ENCODE results near the gene CUX1. TPM values are rescaled to one million over a fixed set of nuclear protein-coding genes. Genes with fewer than 3 reads are reported as not detected.

The CUX1 gene
- total RNA-seq, 3 donors from 2014 or later: 85.2 to 167 (median 120) TPM

DNA sequence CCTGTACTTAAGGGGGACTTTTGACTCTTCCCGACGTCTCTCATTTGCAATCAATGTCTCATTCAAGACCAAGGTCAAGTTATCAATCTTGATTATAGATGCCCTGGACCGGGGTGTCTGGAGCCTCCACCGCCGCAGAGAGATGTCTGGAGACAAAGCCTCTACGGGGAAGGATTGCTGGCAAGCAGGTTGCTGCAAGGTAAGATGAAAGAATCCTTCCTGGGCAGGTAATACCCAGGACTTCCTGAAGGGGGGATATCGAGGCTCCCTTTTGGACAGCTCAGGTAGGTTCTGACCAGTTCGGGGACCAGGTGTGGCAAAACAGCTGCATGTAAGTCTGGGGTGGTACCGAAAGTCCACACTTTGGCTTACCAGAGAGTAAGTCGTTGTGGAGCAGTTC lies 12.5 kb upstream of the CUX1 start:
- peak in 1 of 3 donors; percentile 41 for DNase-seq
- Histone ChIP-seq H3K4me3 (no peak overlapping the region), H3K36me3 (ENCODE audit: low read depth) (no peaks in the 10 kb centered on the region), H3K9me3 (no peaks in the 10 kb centered on the region), H3K4me1 (ENCODE audit: low read depth) (peaks cover 8% of the 10 kb centered on the region)
- peak; percentile 77 for ATAC-seq
- TF ChIP-seq, protein P1, sequence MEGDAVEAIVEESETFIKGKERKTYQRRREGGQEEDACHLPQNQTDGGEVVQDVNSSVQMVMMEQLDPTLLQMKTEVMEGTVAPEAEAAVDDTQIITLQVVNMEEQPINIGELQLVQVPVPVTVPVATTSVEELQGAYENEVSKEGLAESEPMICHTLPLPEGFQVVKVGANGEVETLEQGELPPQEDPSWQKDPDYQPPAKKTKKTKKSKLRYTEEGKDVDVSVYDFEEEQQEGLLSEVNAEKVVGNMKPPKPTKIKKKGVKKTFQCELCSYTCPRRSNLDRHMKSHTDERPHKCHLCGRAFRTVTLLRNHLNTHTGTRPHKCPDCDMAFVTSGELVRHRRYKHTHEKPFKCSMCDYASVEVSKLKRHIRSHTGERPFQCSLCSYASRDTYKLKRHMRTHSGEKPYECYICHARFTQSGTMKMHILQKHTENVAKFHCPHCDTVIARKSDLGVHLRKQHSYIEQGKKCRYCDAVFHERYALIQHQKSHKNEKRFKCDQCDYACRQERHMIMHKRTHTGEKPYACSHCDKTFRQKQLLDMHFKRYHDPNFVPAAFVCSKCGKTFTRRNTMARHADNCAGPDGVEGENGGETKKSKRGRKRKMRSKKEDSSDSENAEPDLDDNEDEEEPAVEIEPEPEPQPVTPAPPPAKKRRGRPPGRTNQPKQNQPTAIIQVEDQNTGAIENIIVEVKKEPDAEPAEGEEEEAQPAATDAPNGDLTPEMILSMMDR (IDR thresholded peaks at IDR 0.05): peak; percentile 46
- intact Hi-C loops (cut with DNase I, micrococcal nuclease): no loop called here

DNA sequence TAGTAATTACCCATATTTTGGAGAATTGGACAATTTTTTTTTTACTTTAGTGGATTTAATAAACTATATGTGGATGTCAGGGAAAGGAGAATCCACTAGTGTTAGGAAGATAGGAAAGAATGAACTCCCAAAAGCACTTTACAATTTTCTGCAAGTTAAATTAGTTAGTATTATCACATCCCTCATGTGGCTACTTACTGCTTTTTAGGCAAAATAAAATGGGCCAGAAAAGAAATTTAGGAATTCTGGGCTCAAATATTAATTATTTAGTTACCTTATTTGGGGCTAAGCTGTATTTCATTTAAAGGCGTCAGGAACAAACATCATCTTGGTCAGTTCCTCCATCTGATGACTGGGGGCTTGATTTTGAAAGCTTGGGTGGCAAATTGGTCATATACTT lies 4.8 kb upstream of the CUX1 start:
- Histone ChIP-seq H3K4me3 (no peak overlapping the region), H3K36me3 (ENCODE audit: low read depth) (no peaks in the 10 kb centered on the region), H3K4me1 (ENCODE audit: low read depth) (peaks cover 5% of the 10 kb centered on the region), H3K9me3 (no peaks in the 10 kb centered on the region)
- TF ChIP-seq, protein P1 (IDR thresholded peaks at IDR 0.05): no peak
- DNase-seq: no peak
- intact Hi-C loops (cut with DNase I, micrococcal nuclease): loop anchor here (10.0 kb wide), 3 partner anchors 118 to 312 kb away; no protein-coding TSS in a partner anchor
- no peak for ATAC-seq

DNA sequence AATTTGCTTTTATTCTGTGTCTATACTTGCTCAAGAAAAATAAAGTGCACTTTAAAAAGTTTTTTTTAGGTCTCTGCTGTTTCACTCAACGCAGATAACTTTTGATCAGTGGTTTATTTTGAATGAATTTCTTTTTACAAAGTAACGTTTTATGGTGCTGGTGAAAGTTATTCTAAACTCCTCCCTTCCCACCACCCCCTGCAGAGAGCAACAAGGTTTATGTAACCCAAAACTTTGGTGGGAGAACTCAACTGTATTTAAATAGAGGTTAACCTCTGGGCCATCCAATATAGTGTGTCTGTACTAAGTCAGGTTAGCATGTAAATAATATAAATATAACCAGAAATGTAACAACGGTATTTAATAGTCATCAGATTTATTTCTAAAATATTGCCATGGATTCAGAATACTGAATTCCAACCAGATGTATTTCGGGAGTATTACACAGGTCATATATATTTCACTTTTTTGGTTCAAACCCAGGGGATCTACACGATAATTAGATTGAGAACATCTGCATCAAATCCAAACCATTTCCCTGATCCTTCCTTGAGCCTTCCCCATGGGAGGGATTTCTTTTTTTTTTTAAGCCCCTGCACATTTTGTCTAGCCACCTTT lies 3.9 kb upstream of the CUX1 start:
- TF ChIP-seq, protein P1 (IDR thresholded peaks at IDR 0.05): no peak
- ATAC-seq: no peak
- Histone ChIP-seq H3K36me3 (ENCODE audit: low read depth) (no peaks in the 10 kb centered on the region), H3K4me1 (ENCODE audit: low read depth) (peaks cover 5% of the 10 kb centered on the region), H3K4me3 (no peak overlapping the region), H3K9me3 (no peaks in the 10 kb centered on the region)
- intact Hi-C loops (cut with DNase I, micrococcal nuclease): loop anchor here (10.0 kb wide), 3 partner anchors 119 to 311 kb away; no protein-coding TSS in a partner anchor
- no peak for DNase-seq

DNA sequence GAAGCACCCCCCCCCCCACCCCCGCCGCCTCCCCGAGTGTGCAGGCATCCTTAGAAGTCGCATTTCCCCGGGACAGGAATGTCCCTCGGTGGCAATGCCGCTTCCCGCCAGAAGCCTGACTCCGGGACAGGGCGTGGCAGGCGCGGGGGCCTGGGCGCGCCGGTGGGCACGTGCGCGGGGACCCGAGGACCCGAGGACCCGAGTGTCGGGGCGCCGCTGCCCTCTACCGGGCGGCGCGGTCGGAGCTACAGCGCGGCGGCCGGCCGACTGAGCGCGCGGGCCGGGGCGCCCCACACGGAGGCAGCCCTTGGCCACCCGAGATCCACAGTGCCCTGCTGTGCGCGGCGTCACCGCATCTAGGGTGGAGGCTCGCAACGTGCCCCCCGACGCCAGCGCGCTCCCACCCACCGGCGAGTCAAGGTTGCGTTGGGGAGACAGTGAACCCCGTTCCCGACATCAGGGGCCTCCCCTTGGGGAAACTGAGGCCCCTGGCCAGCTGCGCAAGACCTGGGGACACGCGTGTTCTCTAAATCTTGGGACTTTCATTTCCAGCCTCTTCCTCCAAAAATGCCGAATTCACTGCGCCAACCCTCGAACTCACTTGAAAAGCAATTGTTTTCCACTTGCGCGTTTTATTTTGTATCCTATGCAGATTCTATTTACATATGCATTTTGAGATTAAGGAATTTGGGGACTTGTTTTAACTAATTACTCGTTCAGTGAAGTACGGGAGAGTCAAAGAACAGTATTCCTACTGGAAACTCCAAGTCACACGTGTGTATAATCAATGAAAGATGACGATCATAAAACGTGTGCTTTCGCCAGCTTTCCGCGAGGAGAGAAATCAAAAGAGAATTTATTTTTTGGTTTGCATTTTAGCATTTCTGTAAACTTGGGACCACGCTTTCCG lies 3.1 kb upstream of the CUX1 start:
- ATAC-seq (peak; percentile 73), DNase-seq (peak; percentile 69 to 82 (median 78))
- Histone ChIP-seq H3K4me1 (ENCODE audit: low read depth) (peaks cover 5% of the 10 kb centered on the region), H3K9me3 (no peaks in the 10 kb centered on the region), H3K36me3 (ENCODE audit: low read depth) (no peaks in the 10 kb centered on the region), H3K4me3 (peak overlapping the region; percentile 54)
- TF ChIP-seq, protein P1 (IDR thresholded peaks at IDR 0.05): peak; percentile 52
- intact Hi-C loops (cut with DNase I, micrococcal nuclease): loop anchor here (10.0 kb wide), 3 partner anchors 120 to 310 kb away; no protein-coding TSS in a partner anchor

DNA sequence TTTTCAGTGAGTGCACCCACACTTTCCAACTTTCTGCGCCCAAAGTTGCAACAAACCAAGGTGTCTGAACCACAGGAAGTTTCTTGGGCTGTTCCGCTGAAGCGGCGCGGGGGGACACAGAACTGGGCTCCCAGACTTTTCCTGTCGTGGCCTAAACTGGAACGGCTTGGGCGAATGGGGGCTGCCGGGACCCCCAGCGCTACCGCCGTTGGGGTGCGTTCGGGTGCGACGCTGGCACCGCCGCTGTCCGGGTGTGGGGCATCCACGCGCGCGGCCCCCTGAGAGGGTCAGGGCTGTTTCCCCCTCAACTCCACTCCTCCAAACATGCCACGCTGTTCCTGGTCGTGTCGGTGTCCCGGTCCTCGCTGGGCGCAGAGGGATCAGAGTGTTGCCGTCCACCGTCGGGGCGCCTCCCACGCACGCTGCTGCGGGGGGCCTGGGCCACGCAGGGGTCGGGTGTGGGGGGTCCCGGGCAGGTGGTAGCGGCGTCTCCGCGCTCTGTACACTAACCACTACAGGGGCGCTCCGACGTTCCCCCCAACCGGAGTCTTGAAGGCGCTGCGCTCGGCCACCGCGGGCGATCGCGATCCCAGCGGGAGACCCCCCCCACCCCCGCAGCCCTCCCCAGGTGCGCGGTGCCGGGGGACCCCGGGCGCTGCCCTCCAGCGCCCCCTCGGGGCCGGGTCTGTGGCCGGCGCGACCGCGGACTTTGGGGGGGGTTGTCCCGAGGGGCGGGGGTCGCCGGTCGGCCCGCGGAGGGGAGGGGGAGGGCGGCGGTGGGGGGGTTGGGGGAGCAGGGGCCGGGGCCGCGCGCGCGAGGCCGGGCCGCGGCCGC lies 2.2 kb upstream of the CUX1 start:
- H3K36me3 ChIP-seq (ENCODE audit: low read depth): no peaks in the 10 kb centered on the region
- peaks cover 5% of the 10 kb centered on the region for H3K4me1 ChIP-seq (ENCODE audit: low read depth)
- no peaks in the 10 kb centered on the region for H3K9me3 ChIP-seq
- intact Hi-C loops (cut with DNase I, micrococcal nuclease): loop anchor here (10.0 kb wide), 3 partner anchors 120 to 310 kb away; no protein-coding TSS in a partner anchor
- TF ChIP-seq, protein P1 (IDR thresholded peaks at IDR 0.05): peak; percentile 39
- DNase-seq: peak; percentile 70 to 83 (median 77)
- ATAC-seq: peak; percentile 73
- peak overlapping the region; percentile 54 for H3K4me3 ChIP-seq

Data from mucosa of descending colon (tissue), 3 donors.